Measurements from ENCODE around the gene ATG101.

- TF ChIP-seq CTCF (IDR thresholded peaks at IDR 0.05; ENCODE audit: poor library complexity, severe bottlenecking): no peak
- TF ChIP-seq MXI1 (conservative IDR thresholded peaks at IDR 0.05; ENCODE audit: poor library complexity, severe bottlenecking): no peak
- no peak for TF ChIP-seq POLR2AphosphoS5 (IDR thresholded peaks at IDR 0.05)
- TF ChIP-seq, protein P1, sequence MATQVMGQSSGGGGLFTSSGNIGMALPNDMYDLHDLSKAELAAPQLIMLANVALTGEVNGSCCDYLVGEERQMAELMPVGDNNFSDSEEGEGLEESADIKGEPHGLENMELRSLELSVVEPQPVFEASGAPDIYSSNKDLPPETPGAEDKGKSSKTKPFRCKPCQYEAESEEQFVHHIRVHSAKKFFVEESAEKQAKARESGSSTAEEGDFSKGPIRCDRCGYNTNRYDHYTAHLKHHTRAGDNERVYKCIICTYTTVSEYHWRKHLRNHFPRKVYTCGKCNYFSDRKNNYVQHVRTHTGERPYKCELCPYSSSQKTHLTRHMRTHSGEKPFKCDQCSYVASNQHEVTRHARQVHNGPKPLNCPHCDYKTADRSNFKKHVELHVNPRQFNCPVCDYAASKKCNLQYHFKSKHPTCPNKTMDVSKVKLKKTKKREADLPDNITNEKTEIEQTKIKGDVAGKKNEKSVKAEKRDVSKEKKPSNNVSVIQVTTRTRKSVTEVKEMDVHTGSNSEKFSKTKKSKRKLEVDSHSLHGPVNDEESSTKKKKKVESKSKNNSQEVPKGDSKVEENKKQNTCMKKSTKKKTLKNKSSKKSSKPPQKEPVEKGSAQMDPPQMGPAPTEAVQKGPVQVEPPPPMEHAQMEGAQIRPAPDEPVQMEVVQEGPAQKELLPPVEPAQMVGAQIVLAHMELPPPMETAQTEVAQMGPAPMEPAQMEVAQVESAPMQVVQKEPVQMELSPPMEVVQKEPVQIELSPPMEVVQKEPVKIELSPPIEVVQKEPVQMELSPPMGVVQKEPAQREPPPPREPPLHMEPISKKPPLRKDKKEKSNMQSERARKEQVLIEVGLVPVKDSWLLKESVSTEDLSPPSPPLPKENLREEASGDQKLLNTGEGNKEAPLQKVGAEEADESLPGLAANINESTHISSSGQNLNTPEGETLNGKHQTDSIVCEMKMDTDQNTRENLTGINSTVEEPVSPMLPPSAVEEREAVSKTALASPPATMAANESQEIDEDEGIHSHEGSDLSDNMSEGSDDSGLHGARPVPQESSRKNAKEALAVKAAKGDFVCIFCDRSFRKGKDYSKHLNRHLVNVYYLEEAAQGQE (IDR thresholded peaks at IDR 0.05; ENCODE audit: borderline replicate concordance): no peak
- TF ChIP-seq SMC3 (conservative IDR thresholded peaks at IDR 0.05; ENCODE audit: poor library complexity): no peak
- no peak for TF ChIP-seq TAF1 (IDR thresholded peaks at IDR 0.05; ENCODE audit: low read depth)
These were observed 23.6 kb downstream of the ATG101 start for GRCh38 chr12:52093346-52093745.

All from neural cell (in vitro differentiated cells).